Endothelial cell of hepatic sinusoid (primary cell): ENCODE measurements around the gene DHCR24.

ENCODE experiments used
- in situ Hi-C: cut with HindIII; loops from 2 replicates; pipeline ENCODE4 v1.10.0; 2017; ENCODE audit warnings: low sequenced_read_pairs

DHCR24 gene

GRCh38 chr1:54865238-54866073 is 21.5 kb downstream of the DHCR24 start:
- in situ Hi-C loops: no loop called here

GRCh38 chr1:54864460-54865208 is 22.4 kb downstream of the DHCR24 start:
- in situ Hi-C loops: no loop called here

GRCh38 chr1:54863267-54863665 is 23.7 kb downstream of the DHCR24 start:
- in situ Hi-C loops: no loop called here

- in situ Hi-C loops: no loop called here
These were observed 25.8 kb downstream of the DHCR24 start for GRCh38 chr1:54861070-54861761.

- in situ Hi-C loops: no loop called here
These were observed 27.1 kb downstream of the DHCR24 start for GRCh38 chr1:54859700-54860391.

- in situ Hi-C loops: no loop called here
These were observed 29.0 kb downstream of the DHCR24 start for GRCh38 chr1:54857746-54858561.

GRCh38 chr1:54857141-54857540 is 29.9 kb downstream of the DHCR24 start:
- in situ Hi-C loops: no loop called here

- in situ Hi-C loops: loop anchor here (5.0 kb wide), 1 partner anchor 97 kb away; no protein-coding TSS in a partner anchor
These were observed 32.5 kb downstream of the DHCR24 start for GRCh38 chr1:54854381-54855020.

- in situ Hi-C loops: loop anchor here (5.0 kb wide), 1 partner anchor 97 kb away; no protein-coding TSS in a partner anchor
These were observed 33.1 kb downstream of the DHCR24 start for GRCh38 chr1:54853793-54854370.

- in situ Hi-C loops: loop anchor here (5.0 kb wide), 1 partner anchor 96 kb away; no protein-coding TSS in a partner anchor
These were observed 33.8 kb downstream of the DHCR24 start for GRCh38 chr1:54853096-54853792.

- in situ Hi-C loops: loop anchor here (5.0 kb wide), 1 partner anchor 95 kb away; no protein-coding TSS in a partner anchor
These were observed 35.0 kb downstream of the DHCR24 start for GRCh38 chr1:54851936-54852524.

- in situ Hi-C loops: loop anchor here (5.0 kb wide), 1 partner anchor 94 kb away; no protein-coding TSS in a partner anchor
These were observed 35.6 kb downstream of the DHCR24 start for GRCh38 chr1:54851406-54851805.

GRCh38 chr1:54850737-54851136 is 36.3 kb downstream of the DHCR24 start:
- in situ Hi-C loops: loop anchor here (5.0 kb wide), 1 partner anchor 93 kb away; no protein-coding TSS in a partner anchor

- in situ Hi-C loops: loop anchor here (5.0 kb wide), 1 partner anchor 93 kb away; no protein-coding TSS in a partner anchor
These were observed 36.8 kb downstream of the DHCR24 start for GRCh38 chr1:54850069-54850730.

- in situ Hi-C loops: loop anchor here (5.0 kb wide), 1 partner anchor 92 kb away; no protein-coding TSS in a partner anchor
These were observed 37.6 kb downstream of the DHCR24 start for GRCh38 chr1:54849219-54850068.
